Superior temporal gyrus (tissue), 1 donor: ENCODE measurements around the gene KREMEN2.
A peak's percentile ranks its signal among the peaks of the same experiment; 100 is the strongest.

Experiments used
- DNase-seq: peaks from one replicate; pipeline ENCODE4 v3.0.0-alpha.2; 2016; ENCODE audit errors: extremely low spot score

The KREMEN2 gene

DNA sequence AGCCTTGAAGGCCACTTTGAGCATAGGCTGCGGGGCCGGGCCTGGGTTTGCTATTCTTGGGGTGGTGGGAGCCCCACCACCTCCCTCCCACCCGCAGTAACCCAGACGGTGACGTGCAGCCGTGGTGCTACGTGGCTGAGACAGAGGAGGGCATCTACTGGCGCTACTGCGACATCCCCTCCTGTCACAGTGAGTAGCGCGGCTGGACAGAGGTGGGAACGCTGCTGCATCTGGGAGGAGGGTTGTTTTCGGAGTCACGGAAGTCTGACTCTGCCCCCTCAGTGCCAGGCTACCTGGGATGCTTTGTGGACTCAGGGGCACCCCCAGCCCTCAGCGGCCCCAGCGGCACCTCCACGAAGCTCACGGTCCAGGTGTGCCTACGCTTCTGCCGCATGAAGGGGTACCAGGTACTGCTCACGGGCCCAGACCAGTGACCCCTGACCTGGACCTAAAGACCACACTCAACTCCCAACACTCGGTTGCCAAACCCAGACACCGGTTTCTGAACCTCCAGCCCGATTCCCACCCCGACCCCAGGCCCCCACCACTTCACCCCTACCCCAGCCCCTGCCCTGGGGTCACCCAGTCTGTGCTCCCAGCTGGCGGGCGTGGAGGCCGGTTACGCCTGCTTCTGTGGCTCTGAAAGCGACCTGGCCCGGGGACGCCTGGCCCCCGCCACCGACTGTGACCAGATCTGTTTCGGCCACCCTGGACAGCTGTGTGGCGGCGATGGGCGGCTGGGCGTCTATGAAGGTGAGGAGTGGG lies 2.1 kb downstream of the KREMEN2 start:
- DNase-seq, result no peak

DNA sequence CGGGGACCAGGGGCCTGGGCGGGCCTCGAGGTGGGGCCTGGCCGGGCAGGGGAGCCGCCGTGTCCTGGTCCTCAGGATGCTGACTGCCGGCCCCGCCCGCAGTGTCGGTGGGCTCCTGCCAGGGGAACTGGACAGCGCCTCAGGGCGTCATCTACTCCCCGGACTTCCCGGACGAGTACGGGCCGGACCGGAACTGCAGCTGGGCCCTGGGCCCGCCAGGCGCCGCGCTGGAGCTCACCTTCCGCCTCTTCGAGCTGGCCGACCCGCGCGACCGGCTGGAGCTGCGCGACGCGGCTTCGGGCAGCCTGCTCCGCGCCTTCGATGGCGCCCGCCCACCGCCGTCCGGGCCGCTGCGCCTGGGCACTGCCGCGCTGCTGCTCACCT lies 2.7 kb downstream of the KREMEN2 start:
- no peak for DNase-seq

DNA sequence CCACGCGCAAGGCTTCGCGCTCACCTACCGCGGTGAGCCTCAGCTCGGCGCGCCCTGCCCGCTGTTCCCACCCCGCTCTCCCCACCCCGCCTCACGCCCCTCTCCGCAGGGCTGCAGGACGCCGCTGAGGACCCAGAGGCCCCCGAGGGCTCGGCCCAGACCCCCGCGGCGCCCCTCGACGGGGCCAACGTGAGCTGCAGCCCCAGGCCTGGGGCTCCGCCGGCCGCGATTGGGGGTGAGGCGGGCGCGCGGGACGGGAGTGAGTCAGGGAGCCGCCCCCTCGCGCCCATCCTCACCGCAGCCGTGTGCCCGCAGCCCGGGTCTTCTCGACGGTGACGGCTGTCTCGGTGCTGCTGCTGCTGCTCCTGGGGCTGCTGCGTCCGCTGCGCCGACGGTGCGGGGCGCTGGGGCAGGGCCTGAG lies 3.1 kb downstream of the KREMEN2 start:
- DNase-seq, result no peak

DNA sequence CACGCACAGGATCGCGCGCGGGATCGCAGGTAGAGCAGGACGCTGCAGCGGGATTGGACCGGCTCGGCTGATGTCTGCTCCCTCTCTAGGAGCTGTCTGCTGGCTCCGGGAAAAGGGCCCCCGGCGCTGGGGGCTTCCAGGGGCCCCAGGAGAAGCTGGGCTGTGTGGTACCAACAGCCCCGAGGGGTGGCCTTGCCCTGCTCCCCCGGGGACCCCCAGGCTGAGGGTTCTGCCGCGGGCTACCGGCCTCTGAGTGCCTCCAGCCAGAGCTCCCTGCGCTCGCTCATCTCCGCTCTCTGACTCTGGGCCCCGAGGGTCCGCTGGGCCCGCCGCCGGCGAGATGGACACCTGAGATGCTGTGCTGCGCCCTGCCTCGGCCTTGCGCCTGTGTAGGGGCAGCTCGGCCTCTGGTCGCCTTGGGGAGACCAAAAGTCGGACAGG lies 3.7 kb downstream of the KREMEN2 start:
- no peak for DNase-seq

DNA sequence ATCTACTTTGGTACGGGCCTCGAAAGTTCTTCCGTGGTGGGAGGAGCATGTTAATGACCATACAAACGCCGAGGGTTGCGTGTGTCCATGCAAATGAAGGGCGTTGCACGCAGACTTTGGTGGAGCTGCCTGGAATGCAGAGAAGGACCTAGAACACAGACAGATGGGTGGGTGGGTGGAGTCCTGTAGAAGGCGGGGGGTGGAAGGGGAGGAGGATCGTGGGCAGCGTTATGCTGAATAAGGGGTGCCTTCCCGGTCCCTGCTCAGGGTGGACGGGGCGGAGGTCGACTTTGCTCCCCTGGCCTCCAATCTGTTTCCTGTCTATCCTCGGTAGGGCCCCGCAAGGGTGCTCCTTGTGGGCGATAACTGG lies 4.3 kb downstream of the KREMEN2 start:
- no peak for DNase-seq

DNA sequence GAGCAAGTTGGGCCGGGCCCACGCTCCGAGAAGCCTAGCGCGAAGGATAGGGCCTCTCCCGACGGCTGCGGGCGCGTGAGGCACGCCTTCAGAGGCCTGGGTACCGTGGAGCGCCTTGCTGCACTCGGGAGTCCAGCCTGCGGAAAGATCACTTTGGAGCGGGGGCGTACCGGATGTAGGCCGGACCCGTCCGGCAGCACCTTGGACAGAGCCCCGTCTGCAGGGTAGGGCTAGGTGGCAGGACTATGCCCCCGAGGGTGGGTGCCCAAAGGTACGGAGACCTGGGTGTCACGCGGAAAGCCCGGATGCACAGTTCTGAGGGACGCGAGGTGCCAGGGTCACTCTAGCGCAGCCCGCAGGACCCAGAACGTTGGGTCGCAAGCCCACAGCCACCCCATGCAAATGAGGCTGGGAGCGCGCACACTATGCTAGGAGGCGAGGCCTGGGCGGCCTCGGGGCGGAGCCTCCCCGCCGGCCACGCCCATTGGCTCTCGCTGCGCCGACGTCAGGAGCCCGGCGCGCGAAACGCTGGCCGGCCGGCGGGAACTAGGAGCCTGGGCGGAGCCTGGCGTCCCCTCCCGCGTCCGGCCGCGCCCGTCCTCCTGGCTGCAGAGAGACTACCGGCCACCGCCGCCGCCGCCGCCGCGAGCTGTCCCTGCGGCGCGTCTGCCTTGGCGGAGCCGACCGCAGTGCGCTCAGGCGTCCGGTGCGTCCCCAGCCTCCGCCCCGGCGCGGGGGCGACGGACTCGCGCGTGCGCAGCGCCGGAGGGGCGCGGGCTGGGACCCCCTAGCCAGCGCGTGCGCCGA lies 4.9 kb downstream of the KREMEN2 start, which contains the start of gene PAQR4:
Gene PAQR4 (plus strand): TSS at position 611 of the 807 bp plus-strand sequence. CDS start 327 bp downstream, outside the sequence.
- peak; percentile 92 for DNase-seq

DNA sequence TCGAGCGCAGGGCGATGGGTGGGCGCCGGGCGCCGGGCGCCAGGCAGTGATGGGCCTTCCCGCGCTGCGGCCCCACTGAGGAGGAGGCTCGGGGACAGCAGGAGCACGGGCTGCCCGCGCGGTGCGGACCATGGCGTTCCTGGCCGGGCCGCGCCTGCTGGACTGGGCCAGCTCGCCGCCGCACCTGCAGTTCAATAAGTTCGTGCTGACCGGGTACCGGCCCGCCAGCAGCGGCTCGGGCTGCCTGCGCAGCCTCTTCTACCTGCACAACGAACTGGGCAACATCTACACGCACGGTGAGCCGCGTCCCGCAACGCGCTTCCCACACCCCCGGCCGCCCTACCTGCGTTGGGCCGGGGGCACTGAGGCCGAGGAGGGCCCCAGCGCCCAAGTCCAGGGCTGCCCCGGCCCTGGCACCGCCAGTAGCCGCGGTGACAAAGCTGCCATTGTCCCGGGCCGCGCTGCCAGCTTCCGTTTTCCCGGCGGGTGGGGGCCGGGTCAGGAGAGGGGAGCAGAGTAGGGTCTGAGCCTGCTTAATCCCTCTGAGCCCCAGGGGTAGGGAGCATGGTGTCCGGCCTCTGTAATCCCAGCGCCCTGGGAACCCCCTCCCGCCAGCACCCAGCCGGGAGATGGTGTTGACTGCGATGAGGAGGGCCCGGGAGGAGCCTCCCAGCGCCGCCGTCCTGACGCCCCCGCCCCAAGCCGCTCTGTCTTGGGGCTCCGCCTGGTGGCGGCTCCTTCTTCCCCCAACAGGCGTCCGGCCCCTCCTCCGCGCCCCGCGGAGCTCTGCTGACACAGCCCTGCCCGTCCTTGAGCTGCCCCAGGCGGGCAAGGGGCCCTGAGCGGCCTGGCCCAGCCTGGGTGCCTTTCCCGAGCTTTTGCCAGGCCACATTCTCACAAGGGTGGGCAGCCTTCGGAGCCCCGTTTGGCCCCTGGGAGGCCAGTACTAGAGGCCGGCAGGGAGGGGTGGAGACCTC lies 5.8 kb downstream of the KREMEN2 start:
- peak; percentile 67 for DNase-seq

DNA sequence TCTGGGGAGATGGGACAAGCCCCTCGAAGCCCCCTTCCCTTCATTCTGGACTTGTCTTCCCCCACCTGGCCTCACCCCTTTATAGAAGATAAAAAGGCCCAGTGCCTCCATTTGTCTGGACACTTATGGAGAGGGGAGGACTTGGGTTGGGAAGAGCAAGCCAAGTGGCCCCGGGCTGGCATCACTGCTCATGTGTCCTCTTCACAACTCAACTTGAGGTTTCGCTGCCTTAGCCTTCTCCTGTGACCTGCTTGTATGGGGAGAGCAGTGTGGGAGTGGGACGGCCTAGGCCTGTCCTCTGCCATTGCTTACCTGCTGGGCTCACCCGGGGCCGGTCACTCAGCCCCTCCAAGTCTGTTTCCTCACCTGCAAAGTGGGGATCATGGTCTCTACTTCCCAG lies 6.5 kb downstream of the KREMEN2 start:
- no peak for DNase-seq

DNA sequence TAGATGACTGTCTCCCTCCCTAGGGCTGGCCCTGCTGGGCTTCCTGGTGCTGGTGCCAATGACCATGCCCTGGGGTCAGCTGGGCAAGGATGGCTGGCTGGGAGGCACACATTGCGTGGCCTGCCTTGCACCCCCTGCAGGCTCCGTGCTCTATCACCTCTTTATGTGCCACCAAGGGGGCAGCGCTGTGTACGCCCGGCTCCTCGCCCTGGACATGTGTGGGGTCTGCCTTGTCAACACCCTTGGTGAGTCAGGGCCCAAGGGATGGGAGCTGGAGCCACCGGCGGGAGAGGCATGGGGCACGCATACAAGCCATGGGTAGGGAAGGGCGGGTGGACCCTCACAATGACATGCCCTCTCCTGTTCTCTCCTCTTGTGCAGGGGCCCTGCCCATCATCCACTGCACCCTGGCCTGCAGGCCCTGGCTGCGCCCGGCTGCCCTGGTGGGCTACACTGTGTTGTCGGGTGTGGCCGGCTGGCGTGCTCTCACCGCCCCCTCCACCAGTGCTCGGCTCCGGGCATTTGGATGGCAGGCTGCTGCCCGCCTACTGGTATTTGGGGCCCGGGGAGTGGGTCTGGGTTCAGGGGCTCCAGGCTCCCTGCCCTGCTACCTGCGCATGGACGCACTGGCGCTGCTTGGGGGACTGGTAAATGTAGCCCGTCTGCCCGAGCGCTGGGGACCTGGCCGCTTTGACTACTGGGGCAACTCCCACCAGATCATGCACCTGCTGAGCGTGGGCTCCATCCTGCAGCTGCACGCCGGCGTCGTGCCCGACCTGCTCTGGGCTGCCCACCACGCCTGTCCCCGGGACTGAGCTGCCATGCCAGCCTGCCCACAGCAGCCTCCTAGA lies 7.3 kb downstream of the KREMEN2 start:
- no peak for DNase-seq

DNA sequence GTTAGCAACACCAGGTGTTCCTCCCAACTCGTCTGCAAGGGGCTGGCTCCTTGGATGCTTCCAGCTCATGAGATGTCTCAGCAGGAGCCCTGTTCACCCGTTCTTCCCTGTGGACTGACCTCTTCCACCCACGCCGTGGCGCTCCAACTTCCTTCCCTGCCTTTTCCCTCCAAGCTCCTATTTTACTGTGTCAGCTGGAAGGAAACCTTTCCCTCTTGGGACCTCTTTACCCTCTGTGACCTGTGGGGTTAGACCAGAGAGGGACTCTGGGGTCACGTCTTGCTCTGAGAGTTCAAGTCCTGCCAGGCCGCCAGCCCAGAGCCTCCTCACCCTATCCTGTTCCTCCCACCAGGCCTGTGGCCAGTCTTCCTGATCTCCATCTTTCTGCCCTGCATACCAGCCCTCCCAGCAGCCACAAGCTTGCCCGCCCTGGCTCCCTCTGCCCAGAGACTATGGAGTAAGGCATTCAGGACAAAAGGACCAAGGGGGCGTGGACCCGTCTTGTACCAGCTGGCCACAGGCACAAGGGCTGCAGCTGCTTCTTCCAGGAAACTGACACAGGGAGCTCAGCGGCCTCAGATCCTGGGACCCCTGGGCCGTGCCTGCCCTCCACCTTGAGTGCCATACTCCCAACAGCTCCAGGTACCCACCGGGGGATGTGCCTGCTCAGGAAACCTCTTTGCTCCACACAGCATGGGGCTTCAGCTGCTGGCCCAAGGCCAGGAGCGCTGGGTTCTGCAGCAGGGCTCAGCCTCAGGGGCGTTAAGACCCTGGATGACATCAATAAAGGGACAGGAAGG lies 8.1 kb downstream of the KREMEN2 start:
- no peak for DNase-seq

DNA sequence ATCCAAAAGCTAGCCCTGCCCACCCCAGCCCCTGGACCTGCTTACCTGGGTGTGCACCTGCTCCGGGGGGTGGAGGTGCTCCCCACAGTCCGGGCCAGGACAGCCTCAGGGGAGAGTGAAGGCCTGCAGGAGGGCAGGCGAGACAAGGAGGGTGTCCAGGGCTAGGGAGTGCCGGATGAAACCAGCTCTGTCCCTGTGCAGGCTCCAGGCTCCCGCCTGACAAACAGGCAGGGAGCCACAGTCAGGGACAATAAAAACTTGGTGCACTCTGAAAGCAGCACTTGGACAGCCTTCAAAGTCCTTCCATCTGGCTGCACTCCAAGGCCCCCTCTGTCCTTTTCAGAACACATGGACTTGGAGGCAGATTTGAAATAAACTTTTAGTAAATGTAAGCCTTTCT lies 9.0 kb downstream of the KREMEN2 start:
- peak; percentile 39 for DNase-seq

DNA sequence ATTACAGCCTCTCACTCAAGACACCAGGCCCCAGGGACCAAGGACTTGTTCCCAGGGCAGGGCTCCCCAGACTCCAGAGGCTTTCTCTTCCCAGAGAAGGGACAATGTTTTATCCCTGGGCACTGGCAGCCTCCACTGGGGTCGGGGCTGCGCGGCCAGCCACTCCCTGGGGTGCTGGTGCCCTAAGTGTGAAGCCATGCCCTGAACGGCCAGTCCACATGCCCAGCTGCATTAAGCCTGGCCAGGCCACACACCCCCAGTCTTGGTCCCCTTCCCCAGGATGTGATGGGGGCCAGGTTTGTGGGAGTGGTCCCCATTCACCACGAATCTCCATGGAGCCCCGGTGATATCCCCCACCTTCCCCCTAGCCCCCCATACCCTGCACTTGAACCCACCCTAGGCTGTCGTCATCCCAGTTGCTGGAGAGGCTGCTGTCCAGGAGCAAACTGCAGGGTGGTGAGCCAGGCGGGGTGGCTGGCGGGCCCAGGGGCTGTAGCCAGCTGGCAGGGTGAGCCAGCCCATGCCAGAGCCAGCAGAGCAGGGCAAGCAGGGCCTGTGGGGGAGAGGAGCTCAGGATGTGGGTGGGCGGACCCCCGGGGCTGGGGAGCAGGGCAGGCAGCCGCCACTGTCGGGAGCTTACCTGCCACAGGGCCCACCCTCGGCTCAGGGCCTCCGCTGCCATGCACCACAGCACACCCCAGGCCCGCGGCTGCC lies 9.7 kb downstream of the KREMEN2 start:
- DNase-seq, result no peak

DNA sequence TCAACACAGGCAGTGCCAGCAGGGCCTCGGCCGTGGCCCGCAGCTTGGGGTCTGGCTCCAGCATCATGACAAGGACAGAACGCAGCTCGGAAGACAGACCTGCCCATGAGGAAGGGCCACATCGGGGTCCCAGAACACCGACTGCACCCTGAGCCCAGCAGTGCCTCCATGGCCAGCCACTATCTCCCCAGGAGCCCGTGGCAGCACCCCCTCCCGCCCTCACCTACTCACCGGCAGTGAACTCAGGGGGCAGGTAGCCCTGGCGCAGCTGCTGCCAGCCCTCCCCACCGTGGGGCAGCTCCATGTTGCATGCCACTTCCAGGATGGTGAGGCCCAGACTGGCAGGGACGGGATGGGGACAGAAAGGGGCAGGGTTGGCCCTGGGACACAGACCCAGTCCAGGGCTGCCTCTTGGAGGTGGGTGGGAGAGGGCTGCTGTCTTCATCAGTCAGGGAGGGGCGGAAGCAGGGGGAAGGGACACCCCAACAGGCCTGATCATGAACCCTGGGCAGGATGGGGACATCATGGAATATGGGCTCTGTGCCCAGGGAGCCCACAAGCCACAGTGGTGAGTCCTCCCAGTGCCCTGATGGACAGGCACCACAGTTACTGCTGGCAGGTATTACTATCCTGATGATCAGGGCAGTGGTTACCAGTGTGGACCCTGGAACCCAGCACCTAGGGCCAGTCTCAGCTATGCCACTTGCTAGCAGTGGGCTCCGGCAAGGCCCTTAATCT lies 10.4 kb downstream of the KREMEN2 start:
- no peak for DNase-seq

DNA sequence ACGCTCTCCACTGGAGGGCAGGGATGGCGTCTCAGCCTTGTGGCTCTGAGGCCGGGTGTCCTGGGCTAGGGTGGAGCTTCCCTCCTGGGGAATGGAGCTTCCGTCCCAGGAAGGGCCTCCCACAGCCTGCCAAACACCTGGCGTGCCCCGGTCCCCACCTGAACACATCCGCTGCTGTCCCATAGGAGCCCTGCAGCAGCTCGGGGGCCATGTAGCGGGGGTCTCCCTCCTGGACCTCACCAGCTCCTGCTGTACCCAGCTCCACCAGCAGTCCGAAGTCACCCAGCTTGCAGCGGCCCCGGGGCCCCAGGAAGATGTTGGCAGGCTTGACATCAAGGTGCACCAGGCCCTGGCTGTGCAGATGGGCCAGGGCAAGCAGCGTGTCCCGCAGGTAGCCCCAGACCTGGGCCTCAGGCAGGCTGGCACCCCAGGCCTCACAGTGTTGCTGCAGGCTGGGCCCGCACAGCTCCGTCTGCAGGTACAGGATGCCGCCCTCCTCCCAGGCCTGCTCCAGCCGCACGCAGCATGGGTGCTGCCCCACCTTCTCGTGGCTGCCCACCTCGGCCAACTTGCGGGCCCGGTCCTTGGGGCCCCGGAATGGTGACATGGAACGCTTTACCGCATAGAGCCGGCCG lies 11.2 kb downstream of the KREMEN2 start:
- DNase-seq, result no peak

DNA sequence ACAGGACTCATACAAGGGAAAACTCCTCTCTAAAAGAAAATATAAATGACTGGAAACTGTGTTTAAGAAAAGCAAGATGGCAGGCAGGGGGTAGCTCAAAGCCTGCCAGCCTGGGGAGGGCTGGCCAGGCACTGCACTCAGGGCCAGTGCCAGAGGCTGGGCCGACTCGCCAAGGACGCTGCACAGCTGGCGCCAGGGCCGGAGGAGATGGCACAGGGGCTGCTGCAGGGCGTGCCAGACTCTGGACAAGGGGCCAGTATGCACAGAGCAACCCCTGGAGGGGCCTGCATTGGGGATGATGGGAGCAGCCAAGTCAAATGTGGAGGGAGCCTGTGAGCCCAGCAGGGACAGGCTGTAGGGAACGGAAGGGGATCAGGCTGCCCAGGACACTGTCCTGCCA lies 12.1 kb downstream of the KREMEN2 start:
- no peak for DNase-seq

DNA sequence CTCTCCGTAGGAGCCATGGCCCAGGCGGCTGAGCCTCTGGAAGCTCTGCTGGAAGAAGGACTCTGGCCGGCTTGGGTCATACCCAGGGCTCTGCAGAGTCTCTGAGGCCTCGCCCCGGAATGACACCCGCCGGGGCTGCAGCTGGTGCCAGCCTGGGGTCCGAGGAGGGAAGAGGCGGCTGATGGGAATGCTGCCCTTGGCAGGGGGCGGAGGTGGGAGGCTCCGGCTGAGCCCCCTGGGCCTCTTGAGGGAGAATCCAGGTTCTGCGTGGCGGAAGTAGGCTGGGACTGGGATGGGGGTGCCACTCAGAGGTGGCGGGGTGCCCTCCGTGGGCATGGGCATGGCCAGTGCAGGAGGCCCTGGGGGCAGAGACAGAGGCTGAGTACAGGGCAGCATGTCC lies 12.6 kb downstream of the KREMEN2 start:
- no peak for DNase-seq

DNA sequence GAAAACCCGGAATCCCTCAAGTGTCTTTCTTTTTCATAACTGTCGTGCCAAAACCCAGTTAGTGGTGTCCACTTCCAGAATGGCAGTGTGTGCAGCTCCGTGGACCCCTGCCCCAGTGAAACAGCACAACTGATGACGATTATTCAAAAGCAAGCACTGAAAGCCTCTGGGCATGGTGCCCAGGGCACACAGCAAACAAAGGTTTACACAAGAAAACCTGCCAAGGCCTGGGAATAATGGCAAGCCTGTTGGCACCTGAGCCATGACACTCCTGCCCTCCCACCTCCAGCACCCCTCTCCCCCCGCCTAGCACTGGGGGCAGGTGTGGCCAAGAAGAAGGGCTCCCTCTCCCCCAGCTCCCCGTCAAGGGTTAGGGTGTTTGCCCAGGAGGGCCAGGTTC lies 13.4 kb downstream of the KREMEN2 start:
- DNase-seq, result no peak

DNA sequence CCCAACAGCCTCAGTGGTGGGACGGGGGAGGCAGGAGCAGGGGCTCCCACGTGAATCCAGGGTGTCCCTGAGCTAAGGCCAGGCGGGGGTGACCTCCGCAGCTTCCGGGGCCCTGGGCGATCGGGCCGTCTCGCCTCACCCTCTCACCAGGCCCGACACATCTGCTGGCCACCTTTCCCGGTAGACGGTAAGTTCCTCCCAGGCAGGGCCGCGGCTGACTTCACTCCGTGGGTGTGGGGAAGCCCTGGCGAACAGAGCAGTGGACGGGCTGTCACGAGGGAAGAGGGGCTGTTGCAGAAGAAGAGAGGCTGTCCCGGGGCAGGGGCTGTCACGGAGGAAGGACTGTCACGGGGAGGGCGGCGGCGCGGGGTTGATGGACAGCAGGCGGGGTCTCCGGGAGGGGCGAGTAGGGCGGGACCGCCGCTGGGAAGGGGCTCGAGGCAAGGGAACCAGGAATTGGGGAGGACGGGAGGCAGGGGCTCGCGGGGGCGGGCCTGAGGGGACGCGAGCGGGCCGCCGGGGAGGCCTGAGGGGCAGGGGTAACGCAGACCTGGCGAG lies 15.7 kb downstream of the KREMEN2 start:
- no peak for DNase-seq
